PC-9 (cell line): ENCODE data around the gene AIP. TPM values are rescaled to one million over a fixed set of nuclear protein-coding genes. Genes with fewer than 3 reads are reported as not detected.
A peak's percentile ranks its signal among the peaks of the same experiment; 100 is the strongest.

Experiments
- BruUV-seq: library from RNA; stranded (reverse); fragments of 400-500 nt; replicated peaks from 2 replicates; lab custom pipeline; 2021; lab: Mats Ljungman, UMichigan
- CTCF ChIA-PET: fragments of 300-600 bp; sonication (Branson Sonifier 250); formaldehyde crosslinking; loops from one replicate; lab custom pipeline; 2022; ENCODE audit warnings: antibody characterized with exemption; lab: Charles Lee
- POLR2A ChIA-PET: fragments of 300-600 bp; sonication (Branson Sonifier 250); formaldehyde crosslinking; loops from one replicate; lab custom pipeline; 2022; ENCODE audit warnings: antibody characterized with exemption; ENCODE audit not compliant: unreplicated experiment; lab: Charles Lee
- DNase-seq, 2 experiments: peaks; one replicate each; pipeline versions ENCODE4 v3.0.0 to v3.0.0-alpha.2; 2015 to 2022; ENCODE audit warnings: mixed read lengths in 1 of 2
- H2AFZ ChIP-seq: fragments of 200-600 bp; sonication (generic); 2 replicates; pipeline ENCODE4 v1.8.1; 2017; ENCODE audit warnings: antibody characterized with exemption
- H3F3A ChIP-seq: fragments of 200-600 bp; sonication (generic); 2 replicates; pipeline ENCODE4 v1.8.1; 2017; ENCODE audit warnings: antibody characterized with exemption, mild to moderate bottlenecking, low read depth; ENCODE audit not compliant: insufficient read depth
- H3K27ac ChIP-seq: fragments of 200-600 bp; sonication (generic); 2 replicates; pipeline ENCODE4 v1.6.1; 2016; ENCODE audit warnings: mixed run types
- H3K27me3 ChIP-seq: fragments of 200-600 bp; sonication (generic); 2 replicates; pipeline ENCODE4 v1.6.1; 2016; ENCODE audit warnings: low read depth, mixed run types; ENCODE audit not compliant: insufficient read depth
- H3K36me3 ChIP-seq: fragments of 200-600 bp; sonication (generic); 2 replicates; pipeline ENCODE4 v1.6.1; 2016; ENCODE audit warnings: low read depth, mixed run types
- H3K4me1 ChIP-seq: fragments of 200-600 bp; sonication (generic); replicated peaks from 2 replicates; pipeline ENCODE4 v1.6.1; 2016; ENCODE audit warnings: mixed run types; ENCODE audit not compliant: insufficient read depth
- H3K4me2 ChIP-seq: fragments of 200-600 bp; sonication (generic); 2 replicates; pipeline ENCODE4 v1.6.1; 2017; ENCODE audit warnings: mixed run types
- H3K4me3 ChIP-seq: fragments of 200-600 bp; sonication (generic); 2 replicates; pipeline ENCODE4 v1.6.1; 2016; ENCODE audit warnings: mixed run types
- H3K79me2 ChIP-seq: fragments of 200-600 bp; sonication (generic); 2 replicates; pipeline ENCODE4 v1.6.1; 2017; ENCODE audit warnings: low read depth, mixed run types
- H3K9me2 ChIP-seq: fragments of 200-600 bp; sonication (generic); 2 replicates; pipeline ENCODE4 v1.8.1; 2017; ENCODE audit warnings: mild to moderate bottlenecking; ENCODE audit not compliant: insufficient read depth
- H3K9me3 ChIP-seq: fragments of 200-600 bp; sonication (generic); 2 replicates; pipeline ENCODE4 v1.8.1; 2016; ENCODE audit warnings: low read depth; ENCODE audit not compliant: insufficient read depth
- H4K20me1 ChIP-seq: fragments of 200-600 bp; sonication (generic); 2 replicates; pipeline ENCODE4 v1.8.1; 2017; ENCODE audit not compliant: insufficient read depth
- CTCF ChIP-seq: fragments of 200-600 bp; sonication (generic); conservative IDR thresholded peaks from 2 replicates; pipeline ENCODE4 v1.6.1; 2017; ENCODE audit warnings: mixed run types, antibody characterized with exemption, mild to moderate bottlenecking, moderate library complexity
- EZH2 ChIP-seq: fragments of 200-600 bp; sonication (generic); IDR thresholded peaks from 2 replicates; pipeline ENCODE4 v1.8.0; 2017; ENCODE audit warnings: antibody characterized with exemption, low read depth
- intact Hi-C: fragments of 100-400 bp; cut with micrococcal nuclease; formaldehyde crosslinking; loops from one replicate; pipeline ENCODE4 v1.10.0; 2022; ENCODE audit not compliant: unreplicated experiment
- total RNA-seq: library from RNA; stranded (reverse); gene quantifications from 2 replicates; pipeline ENCODE4 v1.2.3, GENCODE V29; 2021

The AIP gene
- total RNA-seq, 1 experiment from 2014 or later = 95.3 TPM

GRCh38 chr11:67452141-67452952 lies 30.5 kb upstream of the AIP start, which contains the start of gene GPR152:
Gene GPR152 (minus strand): TSS chr11:67452729. CDS start chr11:67452724, 5 bp downstream.
- Histone ChIP-seq H3K79me2 (no peaks in the 10 kb centered on the region), H4K20me1 (no peaks in the 10 kb centered on the region), H3K9me2 (no peaks in the 10 kb centered on the region), H3K4me3 (peak within 1 kb of the TSS; percentile 37; the same call in 1 of the 2 replicates), H3K9me3 (no peaks in the 10 kb centered on the region), H3K27ac (no peak within 1 kb of the TSS), H2AFZ (peak within 1 kb of the TSS; percentile 55), H3F3A (peaks cover 13% of the 10 kb centered on the region; the same call in 1 of the 2 replicates), H3K36me3 (no peaks in the 10 kb centered on the region), H3K27me3 (no peaks in the 10 kb centered on the region), H3K4me2 (peak within 1 kb of the TSS; percentile 68), H3K4me1 (no peaks in the 10 kb centered on the region)
- DNase-seq = no peak
- CTCF ChIA-PET = no interaction called here
- intact Hi-C loops = no loop called here
- no TSS peak for BruUV-seq
- POLR2A ChIA-PET = interaction anchor here (0.6 kb wide), 1 partner anchor 747 kb away, joined by 3 read pairs; no protein-coding TSS in a partner anchor
- no peak for TF ChIP-seq CTCF
- no peak for TF ChIP-seq EZH2

GRCh38 chr11:67453816-67454732 lies 28.8 kb upstream of the AIP start:
- Histone ChIP-seq H3K27ac (no peak overlapping the region), H3K79me2 (no peaks in the 10 kb centered on the region), H2AFZ (no peak overlapping the region), H3K27me3 (no peaks in the 10 kb centered on the region), H3K4me2 (no peak overlapping the region), H3K4me1 (no peaks in the 10 kb centered on the region), H3K9me3 (no peaks in the 10 kb centered on the region), H3F3A (peaks cover 11% of the 10 kb centered on the region; the same call in 1 of the 2 replicates), H3K4me3 (no peak overlapping the region), H3K9me2 (no peaks in the 10 kb centered on the region), H3K36me3 (no peaks in the 10 kb centered on the region), H4K20me1 (no peaks in the 10 kb centered on the region)
- BruUV-seq = no TSS peak
- POLR2A ChIA-PET = no interaction called here
- intact Hi-C loops = no loop called here
- no peak for DNase-seq
- CTCF ChIA-PET = no interaction called here
- no peak for TF ChIP-seq CTCF
- no peak for TF ChIP-seq EZH2

GRCh38 chr11:67455054-67455453 lies 27.8 kb upstream of the AIP start, which contains the start of gene CABP4:
Gene CABP4 (plus strand): TSS chr11:67455354. CDS start chr11:67455424, 70 bp downstream.
- no peaks in the 10 kb centered on the region for H3K79me2 ChIP-seq
- no peak within 1 kb of the TSS for H3K4me2 ChIP-seq
- no peak for DNase-seq
- no peak within 1 kb of the TSS for H3K4me3 ChIP-seq
- intact Hi-C loops = no loop called here
- no peaks in the 10 kb centered on the region for H4K20me1 ChIP-seq
- no peaks in the 10 kb centered on the region for H3K9me2 ChIP-seq
- H3K36me3 ChIP-seq = no peaks in the 10 kb centered on the region
- H3K4me1 ChIP-seq = no peaks in the 10 kb centered on the region
- no peak within 1 kb of the TSS for H2AFZ ChIP-seq
- no peaks in the 10 kb centered on the region for H3K9me3 ChIP-seq
- H3K27me3 ChIP-seq = no peaks in the 10 kb centered on the region
- CTCF ChIA-PET = no interaction called here
- peaks cover 16% of the 10 kb centered on the region for H3F3A ChIP-seq
- BruUV-seq = no TSS peak
- TF ChIP-seq EZH2 (no peak), CTCF (no peak)
- H3K27ac ChIP-seq = no peak within 1 kb of the TSS
- POLR2A ChIA-PET = no interaction called here
